Right lobe of liver (tissue), 4 donors: ENCODE measurements around the gene PLCL1.

Experiments used
- POLR2A ChIP-seq: fragments of 450-650 bp; IDR thresholded peaks from one replicate; pipeline ENCODE4 v1.6.1; 2017; ENCODE audit warnings: antibody characterized with exemption, mild to moderate bottlenecking
- TF ChIP-seq, protein P1 (sequence below), 4 donors: fragments of 200-600 bp in 3 of 4; fragments of 450-650 bp in 1 of 4; IDR thresholded peaks; one replicate each; pipeline versions ENCODE4 v1.5.1 to v1.8.0; 2016 to 2022; ENCODE audit warnings: antibody characterized with exemption in 4 of 4, mild to moderate bottlenecking in 2 of 4
- donor health status: DM: no; HTN: no; CAD: no.
- donor health status: DM: no; HTN: no; CAD: no.
- donor health status: DM: no; HTN: yes; CAD: no.

DNA sequence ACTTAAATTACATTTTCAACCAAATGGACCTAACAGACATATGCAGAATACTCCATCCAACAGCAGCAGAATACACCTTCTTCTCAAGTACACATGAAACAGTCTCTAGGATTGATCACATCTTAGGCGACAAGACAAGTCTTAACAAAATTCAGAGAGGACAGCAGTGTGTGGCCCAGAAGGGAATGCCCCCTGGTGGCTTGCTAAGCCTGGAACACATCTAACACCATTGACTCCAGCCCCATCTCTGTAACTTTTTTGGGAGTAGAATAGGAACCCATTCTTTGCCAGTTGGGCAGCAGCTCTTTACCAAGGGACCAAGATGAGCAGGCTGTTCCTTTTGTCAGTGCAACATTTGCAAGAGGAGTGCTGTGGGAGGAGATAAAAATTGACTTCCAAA is 249.9 kb downstream of the PLCL1 start:
- TF ChIP-seq, protein P1, sequence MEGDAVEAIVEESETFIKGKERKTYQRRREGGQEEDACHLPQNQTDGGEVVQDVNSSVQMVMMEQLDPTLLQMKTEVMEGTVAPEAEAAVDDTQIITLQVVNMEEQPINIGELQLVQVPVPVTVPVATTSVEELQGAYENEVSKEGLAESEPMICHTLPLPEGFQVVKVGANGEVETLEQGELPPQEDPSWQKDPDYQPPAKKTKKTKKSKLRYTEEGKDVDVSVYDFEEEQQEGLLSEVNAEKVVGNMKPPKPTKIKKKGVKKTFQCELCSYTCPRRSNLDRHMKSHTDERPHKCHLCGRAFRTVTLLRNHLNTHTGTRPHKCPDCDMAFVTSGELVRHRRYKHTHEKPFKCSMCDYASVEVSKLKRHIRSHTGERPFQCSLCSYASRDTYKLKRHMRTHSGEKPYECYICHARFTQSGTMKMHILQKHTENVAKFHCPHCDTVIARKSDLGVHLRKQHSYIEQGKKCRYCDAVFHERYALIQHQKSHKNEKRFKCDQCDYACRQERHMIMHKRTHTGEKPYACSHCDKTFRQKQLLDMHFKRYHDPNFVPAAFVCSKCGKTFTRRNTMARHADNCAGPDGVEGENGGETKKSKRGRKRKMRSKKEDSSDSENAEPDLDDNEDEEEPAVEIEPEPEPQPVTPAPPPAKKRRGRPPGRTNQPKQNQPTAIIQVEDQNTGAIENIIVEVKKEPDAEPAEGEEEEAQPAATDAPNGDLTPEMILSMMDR (IDR thresholded peaks at IDR 0.05): peak in 3 of 4 donors; percentile 5 to 23 (median 13)
- TF ChIP-seq POLR2A: no peak
